DMS114 treated with DMSO at 0.1 percent for 48 hours (cell line): ENCODE measurements around the gene TANGO2.

Source experiments
- DNase-seq: peaks from one replicate; lab custom pipeline; 2025; ENCODE audit not compliant: unreplicated experiment; lab: John Stamatoyannopoulos, UW

Gene TANGO2

GRCh38 chr22:20011123-20011992, 9.6 kb upstream of the TANGO2 start:
- no peak for DNase-seq

DNA sequence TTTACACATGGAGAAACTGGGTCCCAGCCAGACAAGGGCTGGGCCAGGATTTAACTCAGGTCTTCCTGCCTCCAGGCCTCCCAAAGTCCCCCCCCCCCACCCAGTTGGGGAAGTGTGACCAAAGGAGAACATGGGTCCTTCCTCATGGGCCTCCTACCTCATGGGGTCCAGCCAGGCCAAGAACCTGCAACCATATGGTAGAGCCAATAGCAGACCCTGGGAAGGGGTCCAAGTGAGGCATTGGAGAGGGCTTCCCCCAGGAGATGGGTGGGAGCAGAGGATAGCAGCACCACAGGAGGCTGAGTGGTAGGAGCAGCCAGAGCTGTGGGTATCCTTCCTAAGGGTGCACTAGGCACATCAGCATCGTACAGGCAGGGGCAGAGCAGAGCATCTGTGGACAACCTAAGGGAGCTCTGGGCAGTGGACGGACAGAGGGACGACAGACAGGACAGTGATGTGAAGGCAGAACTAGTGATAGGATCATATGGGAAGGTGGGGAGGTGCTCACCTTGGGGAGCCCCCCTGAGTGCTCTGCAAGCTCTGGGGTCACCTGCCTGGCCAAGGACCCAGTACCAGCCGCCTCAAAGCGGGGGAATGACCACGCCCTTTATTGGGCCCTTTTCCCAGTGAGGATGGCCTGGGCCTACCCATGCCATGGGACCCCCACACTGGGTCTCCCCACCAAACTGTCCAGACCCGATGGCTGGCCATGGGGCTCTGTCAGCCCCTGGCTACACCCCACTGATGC, 8.7 kb upstream of the TANGO2 start:
- DNase-seq = no peak

DNA sequence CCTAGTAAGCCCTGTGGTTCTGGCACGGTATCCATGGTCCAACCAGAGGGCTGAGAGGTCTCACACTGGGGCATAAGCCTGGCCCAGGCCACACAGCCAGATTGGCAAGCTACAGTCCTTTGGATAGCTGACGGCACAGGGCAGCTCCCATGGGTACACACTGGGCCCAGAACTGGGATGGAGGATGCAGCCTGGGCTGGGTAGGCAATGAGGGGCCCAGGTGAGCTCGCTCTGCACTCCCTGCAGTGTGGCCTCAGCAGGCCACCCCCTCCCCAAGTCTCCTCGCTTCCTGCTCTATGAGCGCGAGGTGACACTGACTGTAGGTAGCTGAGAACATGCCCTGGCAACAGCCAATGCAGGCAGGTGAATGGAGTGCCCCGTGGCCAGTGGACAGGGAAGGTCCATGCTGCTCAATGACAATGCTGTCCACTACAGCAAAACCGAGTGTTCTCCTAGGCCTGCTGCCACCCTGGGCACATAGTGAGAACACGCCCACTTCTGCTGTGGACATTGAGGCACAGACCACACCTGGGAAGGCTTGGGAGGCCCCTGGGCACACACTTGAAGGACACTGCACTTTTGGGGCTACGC, 8.1 kb upstream of the TANGO2 start:
- no peak for DNase-seq

DNA sequence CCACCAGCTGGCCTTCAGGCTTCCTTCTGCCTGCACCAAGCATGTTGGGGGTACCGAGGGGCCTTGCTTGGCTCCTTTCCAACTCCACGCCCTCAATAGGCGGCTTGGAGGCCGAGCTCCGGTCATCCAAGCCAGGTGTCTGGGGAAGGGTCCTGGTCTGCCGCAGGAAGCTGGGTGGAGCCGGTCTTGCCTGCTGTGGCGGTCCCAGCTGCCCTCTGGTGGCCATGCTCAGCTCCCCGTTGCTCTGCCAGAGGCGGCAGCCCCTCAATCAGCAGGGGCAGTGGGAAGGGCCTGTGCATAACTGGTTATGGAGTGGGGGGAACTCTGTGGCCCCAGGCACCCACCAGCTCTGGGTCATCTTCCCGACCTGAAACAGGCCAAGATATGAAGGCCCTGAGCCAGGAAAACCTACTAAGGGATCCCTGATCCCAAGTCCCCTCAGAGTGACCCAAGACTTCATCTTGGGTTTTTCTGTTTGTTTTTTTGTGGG, 7.5 kb upstream of the TANGO2 start:
- peak; percentile 28 for DNase-seq

GRCh38 chr22:20014526-20015186, 6.3 kb upstream of the TANGO2 start:
- DNase-seq = no peak

- no peak for DNase-seq
Measured at GRCh38 chr22:20015187-20015625, 5.7 kb upstream of the TANGO2 start.

DNA sequence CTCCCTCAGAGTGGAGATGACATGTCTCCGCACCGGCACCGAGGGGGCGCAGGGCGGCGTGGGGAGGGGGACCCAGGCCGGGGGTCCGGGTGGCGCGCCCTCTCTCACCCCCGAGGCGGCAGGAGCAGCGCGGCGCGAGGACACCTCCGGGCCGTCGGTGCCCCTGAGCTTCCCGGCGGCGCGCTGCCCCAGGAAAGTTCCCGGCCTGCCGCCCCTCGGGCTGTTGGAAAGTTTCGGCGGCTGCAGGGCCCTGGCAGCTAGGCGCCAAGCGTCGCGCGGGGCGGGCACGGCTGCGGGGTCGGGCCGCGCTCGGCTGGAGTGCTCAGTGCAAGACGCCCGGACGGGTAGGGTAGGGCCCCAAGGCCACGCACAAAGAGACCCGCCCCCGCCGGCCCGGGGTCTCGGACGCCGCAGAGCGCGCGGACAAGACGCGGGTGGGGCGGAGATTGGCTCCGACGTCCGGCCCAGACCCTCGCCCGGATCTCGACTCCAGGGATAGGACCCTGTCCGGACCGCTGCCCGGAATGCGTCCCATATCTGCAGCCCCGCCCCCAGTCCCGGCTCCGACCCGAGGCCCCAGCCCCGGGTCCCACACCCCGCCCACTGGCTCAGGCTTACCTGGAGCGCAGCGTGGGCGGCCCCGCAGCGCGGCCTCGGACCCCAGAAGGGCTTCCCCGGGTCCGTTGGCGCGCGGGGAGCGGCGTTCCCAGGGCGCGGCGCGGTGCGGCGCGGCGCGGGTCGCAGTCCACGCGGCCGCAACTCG, 4.8 kb upstream of the TANGO2 start:
- DNase-seq = no peak

GRCh38 chr22:20016734-20017621, 3.9 kb upstream of the TANGO2 start, which contains the start of gene ARVCF:
TSS of gene ARVCF (minus strand) at chr22:20016823. CDS start at chr22:19990794, 26,029 bp downstream.
- peak; percentile 78 for DNase-seq

GRCh38 chr22:20017622-20017958, 3.3 kb upstream of the TANGO2 start:
- DNase-seq = no peak

DNA sequence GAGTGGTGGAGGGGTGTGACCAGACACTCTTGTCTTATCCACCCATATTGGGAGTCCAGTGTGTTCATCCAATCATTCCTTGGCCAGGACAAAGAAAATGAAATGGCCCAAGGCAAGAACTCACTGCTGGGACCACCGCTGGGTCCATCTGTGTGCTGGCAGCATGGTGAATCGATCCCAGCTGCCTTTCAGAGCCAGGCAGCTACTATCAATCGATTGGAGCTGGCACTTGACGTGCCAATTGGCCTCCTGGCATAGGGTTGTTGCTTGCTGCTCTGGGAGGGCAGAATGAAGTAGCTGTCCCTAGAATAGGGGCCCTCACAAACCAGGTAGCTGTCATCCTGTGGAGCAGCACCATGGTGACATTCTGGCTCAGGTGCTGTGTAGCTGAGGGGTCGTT, 2.9 kb upstream of the TANGO2 start:
- DNase-seq = no peak

DNA sequence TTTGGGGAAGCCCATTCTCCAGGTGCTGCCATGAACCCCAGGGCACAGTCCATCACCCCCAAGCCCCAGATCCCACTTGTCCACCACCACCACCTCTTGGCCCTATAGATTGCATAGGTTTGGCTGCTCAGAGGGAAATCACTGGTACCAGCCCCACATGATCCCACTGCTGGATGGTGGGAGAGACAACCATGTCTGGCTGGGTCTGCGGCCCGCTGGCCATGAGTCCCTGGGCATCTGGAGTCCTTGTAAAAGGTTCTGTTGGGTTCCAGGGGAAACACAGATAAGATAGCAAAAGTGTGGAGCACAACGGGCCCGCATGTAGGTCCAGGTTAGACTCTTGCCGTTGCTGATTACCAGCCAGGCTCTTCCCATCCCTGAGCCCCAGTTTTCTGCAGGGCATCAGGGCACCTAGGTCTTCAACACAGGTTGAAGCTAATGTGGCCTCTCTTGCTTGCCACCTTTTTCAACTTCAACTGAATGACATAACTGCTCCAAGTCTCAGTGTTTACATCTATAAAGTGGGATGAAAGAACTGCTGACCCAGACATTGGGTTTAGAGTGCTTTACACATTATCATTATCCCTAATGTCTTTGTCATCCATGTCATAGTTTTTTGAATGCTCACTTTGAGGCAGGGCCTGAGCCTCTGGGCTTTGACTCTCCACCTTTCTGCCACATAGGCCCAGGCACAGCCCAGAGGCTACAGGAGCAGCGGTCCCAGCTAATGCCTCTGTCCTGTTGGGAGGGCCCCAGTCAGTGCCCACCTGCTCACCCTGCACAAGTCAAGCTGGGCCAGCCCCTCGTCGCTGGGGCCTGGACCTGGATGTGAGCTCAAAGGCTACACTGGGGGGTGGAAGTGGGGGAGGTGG, 1.0 kb upstream of the TANGO2 start:
- DNase-seq = no peak

DNA sequence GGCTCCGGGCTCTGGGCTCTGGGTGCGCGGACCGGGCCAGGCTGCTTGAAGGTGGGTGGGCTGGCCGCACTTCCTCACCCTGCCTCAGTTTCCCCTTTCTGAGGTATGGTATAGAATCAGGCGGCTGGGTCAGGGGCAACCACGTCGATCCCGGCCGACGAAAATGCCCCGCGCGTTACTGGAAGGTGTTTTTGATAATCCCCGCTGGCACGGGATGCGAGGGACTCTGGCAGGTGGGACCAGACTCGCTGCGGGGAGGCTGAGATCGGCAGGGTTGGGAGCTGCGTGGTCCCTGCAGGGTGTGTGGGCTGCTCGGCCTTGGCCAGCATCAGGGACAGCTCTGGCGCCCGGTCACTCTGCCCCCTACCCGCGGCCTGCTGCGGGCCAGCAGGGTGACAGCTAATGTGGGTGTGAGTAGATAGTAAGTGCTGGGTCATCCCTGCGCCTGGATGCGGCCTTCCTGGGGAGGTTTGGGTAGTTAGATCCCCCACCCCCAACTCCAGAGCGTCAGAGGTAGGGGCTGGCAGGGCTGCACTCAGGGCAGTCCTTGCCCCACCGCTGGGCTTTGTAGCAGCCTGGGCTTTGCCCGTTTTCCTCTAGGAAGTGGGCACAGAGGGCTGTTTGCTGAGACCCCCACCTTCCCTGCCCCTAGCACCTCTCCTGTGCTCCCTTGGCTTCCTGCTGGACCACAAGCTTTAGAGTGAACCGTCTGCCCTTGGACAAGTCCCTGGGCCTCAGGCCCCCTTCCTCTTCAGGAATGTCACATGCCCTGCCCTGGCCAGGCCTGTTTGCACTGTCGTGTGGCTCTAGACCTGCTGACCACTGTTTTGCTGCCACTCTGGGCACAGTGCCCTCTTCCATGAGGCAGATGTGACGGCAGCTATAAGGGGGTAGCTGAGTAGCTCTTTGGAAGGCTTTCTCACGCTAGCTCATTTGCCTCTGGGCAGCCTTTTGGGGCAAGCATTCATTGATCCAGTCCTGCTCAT, 579 bp downstream of the TANGO2 start:
- no peak for DNase-seq

DNA sequence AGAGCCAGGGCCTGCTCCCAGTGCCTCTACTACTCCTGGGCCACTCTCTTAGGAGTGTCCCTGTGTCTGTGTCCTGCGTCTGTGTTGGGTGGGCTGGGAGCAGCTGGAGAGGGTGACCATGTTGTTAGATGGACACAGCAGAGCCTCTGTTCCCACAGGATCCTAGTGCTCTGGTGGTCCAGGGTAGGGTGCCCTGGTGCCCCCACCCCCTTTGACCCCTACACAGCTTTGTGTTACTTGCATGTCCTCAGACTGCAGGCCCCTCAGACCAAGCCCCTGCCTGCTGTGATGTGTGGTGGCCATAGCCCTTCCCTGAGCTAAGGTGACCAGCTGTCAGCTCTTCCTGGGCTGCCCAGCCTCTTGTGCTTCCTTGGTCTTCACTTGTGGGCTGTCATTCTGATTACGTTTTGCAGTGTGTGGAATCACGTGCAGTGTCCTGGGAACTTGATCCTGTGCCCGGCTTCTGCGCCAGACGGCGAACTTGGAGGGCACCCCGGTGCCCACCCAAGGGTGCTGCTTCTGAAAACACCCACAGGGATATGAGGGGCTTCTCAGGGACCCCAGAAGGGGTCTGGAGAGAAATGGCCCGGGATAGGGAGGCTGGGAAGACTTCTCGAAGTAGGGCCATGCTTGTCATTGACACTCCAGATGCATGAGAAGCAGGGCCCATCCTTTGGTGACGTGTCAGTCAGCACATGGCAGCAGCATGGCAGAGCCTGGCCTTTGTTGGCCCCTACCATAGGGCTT, 1.5 kb downstream of the TANGO2 start:
- DNase-seq = no peak

DNA sequence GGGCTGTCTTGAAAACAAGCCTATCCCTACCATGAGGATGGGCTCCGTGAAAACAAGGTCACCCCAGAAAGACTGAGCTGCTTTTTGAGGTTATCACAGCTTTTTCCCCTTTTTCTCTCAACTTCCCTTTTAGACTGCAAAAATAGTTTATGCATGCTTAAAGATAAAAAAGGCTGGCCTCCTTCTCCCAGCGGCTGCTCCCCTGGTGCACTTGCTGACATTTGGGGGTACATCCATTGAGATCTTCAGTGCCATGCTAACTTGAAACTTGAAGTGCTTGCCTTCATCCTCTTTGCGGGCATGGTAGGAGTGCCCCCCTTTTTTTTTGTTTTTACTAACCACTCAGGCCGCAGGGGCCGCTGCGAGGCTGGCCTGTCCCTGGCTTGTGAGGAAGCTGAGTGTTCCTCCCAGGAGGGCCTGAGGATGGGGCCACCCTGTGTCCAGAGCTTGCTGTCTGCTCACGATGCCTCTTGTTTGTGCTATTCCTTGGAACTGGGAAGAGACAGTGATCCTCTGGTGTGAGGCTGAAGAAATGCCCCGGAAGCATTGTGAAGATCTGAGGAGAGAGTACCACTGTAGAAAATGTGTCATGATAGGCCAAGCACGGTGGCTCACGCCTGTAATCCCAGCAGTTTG, 2.2 kb downstream of the TANGO2 start:
- no peak for DNase-seq

- no peak for DNase-seq
Measured at GRCh38 chr22:20024225-20024624, 3.3 kb downstream of the TANGO2 start.
